ENCODE results near the gene PTGES3L.
"Not testable (repeated sequence)": the region's sequence is repeated elsewhere in the genome, so short reads cannot be mapped to it uniquely, and the experiment has no call there.

Gene PTGES3L

DNA sequence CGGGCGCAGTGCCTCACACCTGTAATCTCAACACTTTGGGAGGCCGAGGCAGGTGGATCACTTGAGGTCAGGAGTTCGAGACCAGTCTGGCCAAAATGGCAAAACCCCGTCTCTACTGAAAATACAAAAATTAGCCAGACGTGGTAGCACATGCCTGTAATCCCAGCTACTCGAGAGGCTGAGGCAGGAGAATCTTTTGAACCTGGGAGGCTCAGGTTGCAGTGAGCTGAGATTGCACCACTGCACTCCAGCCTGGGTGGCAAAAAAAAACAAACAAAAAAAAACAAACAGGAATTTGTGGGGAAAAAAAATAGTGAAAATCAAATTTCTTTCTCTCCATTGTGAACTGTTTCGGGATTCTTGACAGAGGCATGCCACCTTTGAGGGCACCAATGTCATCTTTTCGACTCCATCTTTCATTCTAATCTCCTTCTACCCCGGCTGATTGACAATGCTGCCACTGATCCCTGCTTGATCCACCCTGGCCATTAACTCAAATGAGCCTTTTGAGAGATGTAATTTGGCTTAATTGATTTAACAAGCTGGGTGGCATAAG, 60.3 kb downstream of the PTGES3L start:
- not testable (repeated sequence) for DNase-seq

DNA sequence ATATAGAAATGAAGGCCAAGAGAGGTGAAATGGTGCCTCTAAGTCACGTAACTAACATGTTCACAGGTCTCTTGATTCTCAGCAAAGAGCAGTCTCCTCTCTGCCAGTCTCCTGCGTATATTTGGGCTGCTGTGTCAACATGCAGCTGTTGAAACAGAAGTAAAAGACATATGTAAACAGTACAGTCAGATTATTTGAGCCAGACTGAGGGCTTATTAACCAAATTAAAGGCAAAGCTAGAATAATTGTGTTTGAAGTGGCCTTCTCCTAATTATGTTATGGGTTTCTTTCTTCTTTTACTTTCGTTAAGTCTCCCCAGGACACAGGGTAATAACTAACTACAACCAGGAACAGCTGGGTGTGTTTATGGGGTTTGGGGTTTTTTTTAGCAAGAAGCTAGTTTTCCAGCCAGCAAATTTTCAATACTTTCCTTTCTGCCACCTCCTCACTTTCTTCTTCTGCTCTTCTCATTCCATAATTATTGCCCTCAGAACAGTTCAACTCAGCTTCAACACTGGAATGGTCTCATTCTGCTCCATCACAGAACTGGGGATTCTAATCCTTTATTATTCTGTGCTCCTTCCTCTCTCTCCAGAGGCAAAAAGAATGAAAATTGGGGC, 60.9 kb downstream of the PTGES3L start:
- no peak for DNase-seq
